AG08396 (cell line): Measurements from ENCODE around the gene WIZ.

Experiments used
- DNase-seq: peaks from one replicate; pipeline ENCODE4 v3.0.0; 2012; ENCODE audit warnings: low spot score, mixed read lengths

WIZ gene

DNA sequence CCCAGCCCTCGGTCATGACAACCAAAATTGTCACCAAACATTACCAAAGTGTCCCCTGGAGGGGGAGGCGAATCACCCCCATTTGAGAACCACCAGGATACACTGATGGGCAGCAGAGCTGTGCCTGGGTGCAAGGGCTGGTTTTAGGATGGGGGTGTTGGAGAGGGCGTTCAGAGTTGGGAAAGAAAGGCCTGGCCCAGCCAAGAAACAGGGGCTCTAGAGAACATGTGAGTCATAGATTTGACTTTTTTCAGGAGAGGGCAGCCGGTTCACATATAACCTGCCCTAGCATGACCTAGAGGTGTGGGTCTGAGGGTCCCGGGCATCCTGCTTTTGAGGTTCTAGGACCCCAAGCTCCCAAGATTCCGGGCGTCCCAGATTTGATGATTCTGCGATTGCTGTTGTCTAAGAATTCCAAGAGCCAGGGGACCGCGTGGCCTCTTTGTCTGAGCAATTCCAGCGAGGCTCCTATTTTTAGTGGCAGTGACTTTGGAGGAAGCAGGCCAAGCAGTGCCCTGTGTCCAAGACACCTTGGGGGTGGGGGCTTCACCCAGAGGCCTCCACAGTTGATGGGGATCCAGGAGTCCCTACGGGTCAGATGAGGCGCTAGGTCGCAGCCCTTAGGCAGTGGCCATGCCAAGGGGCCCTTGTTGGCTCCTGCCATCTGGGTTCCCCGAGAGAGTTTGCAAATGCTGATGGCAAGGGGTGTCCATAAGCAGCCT, 5.1 kb downstream of the WIZ start:
- no peak for DNase-seq

DNA sequence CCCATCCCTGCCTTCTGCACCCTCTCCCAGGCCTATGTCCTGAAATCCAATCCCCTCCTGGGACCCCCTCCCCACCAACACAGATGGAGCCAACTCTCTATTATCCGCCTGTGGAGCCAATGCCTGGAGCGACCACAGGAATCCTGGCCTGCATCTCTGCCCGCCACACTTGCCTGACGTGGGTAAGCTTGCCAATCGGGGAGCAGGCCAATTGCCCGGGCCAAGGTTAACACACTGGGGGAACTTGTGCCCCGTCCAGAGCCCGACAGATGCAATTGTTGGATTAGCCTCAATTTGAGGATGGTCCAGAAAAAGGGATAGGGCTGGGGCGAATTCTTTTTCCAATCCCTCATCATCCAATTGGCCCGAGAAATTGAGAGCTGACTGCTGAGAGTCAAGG, 5.9 kb downstream of the WIZ start:
- no peak for DNase-seq

DNA sequence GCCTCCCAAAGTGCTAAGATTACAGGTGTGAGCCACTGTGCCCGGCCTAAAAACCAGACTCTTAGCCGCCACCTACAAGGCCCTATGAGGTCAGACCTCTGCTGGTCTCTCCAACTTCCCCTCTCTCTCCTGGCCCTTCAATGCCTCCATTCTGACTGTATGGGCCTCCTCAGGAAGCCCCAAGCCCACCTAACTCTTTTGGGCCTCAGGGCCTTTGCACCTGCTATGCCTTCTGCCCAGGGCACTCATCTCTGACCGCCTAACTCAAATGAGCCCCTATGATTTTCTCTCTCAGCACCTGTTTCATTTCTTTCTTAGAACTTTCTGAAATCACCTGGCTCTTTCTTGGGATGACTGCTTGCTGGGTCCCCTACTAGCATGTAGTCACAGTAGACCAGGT, 6.4 kb downstream of the WIZ start:
- no peak for DNase-seq

DNA sequence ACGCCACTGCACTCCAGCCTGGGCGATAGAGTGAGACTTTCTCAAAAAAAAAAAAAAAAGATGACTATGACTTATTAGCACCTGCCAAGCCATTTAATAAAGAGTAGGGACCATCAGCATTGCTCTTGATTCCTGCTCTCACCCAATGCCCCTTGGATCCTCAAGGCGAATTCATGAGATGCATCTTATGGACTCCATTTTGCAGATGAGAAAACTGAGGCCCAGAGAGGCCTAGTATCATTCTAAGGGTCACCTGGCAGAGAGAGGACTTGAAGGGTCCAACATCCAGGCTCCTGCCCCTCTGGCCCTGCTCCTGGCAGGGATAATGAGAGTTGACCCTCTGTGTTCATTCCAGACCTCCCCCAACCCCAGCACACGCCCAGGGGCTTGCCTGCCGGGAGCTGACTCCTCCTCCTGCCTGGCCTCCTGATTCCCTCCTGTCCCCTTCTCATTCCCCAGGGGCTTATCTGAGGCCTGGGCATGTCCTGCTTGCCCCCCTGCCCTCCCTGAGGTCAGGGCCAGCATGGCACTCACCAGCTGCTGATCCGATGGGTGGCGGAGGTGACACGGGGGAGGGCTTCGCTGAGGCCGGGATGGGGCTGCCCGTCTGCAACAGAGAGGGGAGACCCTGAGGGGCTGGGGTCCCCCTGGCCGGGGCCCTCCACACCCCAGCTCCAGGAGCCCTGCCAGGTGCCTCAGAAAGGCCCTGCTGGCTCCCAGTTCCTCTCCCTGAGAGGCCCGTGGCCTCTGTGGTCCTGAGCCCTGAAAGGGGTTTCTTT, 7.4 kb downstream of the WIZ start:
- DNase-seq, result no peak

DNA sequence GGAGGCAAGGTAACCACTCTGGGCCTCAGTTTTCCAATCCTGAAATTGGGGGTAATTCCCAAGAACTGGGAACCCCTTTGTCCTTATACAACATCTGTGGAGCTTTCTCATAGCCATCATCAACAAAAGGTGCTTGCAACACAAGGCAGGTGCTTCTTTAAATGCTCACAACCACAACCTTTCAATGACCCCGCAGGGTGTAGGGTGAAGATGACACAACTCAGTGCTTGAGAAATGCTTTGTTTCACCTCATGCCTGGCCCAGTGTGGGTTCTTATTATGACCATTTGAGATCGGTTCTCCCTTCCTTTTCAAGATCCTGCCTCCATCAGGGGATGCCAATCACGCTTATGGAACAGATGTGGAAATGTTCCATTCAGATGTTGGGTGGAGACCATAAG, 8.4 kb downstream of the WIZ start:
- no peak for DNase-seq

DNA sequence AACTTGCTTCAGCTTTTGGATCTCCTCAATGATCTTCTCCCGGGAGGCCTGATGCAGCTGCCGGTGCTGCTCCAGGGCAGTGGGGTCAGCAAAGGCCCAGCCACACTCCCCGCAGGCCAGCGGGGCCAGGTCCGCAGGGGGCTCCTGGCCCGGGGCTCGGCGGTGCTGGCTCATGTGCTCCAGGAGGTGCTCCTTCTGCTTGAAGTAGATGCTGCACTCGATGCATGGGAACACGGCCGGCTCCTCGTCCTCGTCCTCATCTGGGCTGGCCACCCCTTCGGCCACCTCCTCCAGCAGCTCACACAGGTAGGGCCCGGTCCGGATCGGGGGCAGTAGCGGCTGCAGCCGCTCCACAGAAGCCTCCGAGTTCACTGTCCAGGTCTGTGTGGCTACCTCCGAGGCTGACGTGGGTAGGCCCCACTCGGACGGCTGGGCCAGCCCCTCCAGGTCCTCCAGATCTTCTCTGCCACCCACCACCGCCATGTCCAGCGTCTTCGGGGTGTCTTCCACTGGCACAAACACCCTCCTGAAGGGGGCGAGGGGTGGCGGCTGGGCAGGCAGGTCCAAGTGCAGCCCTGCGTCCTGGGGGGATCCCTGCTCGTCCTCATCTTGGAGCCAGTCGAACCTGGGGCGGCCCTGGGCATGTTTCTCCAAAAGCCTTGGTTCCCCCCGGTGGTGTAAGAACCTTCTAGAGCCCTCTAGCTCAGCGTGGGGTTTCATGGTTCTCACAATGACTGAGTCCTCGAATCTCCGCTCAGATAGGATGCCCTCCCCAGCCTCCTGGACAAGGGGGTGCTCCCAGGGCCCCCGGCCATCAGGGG, 9.7 kb downstream of the WIZ start:
- DNase-seq, result no peak

DNA sequence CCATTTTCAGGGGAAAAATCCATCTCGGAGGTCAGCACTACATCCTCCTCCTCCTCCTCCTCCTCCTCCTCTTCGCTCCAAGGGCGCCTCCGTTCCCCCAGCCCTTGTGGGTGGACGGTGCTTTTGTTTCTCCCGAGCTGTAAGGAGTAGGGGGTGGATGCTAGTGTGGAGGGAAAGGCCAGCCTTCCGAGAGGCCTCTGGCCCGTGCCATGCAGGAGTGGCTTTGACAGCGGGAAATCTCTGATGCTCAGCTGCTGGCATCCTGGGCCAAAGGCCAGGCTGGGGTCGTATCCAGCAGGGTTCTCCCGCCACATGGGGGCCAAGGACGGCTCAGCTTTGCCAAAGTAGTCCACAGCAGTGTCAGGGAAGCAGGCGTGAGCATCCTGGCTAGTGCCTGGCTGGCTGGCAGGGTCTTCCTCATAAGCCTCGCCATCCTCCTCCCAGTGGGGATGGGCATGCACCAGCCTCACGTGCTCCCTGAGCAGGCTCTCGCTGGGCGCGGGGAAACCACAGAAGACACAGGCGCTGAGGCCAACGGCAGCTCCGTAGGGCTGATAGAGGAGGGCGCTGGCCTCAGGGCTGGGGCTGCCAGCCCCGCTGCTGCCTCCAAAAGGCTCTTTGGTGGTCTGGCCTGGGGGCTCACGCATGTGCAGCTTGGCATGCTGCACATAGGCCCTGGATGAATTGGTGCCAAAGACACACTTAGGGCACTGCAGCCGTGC, 10.5 kb downstream of the WIZ start:
- DNase-seq, result no peak

DNA sequence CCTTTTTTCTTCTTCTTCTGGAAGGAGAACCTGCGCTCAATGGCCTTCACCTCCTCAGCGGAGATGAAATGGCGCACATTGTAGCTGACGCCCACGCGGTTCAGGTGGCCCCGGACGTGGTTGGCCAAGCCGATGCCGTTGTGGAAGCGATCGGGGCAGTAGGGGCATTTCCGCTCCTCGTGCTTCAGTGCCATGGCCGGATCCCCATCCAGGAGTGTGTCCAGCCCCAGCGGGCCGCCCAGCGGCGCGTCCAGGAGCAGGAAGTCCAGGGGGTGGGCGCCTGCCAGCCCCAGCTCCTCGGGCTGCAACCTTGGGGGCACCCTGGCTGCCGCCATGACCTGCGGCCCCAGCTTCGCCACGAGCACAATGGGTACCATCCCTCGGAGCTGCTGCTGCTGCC, 11.2 kb downstream of the WIZ start:
- DNase-seq, result no peak

DNA sequence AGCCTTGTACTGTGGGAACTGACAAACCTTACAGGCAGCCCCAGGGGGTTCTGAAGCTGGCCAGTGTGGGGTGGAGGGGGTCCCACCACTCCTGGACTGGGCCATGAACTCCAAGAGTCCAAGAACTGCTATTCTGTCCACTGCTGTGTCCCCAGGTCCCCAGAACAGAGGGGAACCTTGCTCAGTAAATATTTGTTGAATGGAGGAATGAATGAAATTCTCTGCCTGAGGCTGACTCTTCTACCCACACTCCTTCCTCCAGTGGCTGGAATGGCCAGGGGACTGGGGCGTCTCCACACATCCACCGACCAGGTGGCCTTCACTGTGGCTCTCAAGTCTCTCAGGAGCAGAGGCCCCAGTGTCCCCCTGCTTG, 11.6 kb downstream of the WIZ start:
- no peak for DNase-seq

DNA sequence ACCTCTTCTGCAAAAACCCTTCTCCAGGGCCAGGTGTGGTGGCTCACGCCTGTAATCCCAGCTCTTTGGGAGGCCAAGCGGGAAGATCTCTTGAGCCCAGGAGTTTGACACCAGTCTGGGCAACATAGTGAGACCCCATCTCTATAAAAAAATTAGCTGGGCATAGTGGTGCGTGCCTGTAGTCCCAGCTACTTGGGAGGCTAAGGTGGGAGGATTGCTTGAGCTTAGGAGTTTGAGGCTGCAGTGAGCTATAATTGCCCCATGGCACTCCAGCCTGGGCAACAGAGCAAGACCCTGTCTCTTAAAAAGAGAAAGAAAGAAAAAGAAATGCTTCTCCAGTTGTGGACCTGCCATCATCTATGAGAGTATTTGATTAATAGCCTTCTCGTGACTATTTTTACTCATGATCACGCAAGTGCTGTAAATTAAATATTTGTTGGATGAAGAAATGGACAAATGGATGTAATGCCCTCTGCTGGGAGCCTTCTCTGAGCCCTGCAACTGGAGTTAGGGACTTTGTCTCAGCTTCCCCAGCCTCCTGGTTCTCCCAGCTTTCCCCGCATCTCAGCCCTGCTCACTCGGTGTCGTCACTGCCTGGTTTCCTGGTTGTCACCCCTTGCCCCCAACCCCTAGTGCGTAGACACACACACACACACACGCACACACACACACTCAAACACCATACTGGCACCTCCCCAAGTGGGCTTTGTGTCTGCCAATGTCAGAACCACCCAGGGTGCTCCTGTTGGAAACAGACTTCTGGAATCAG, 12.2 kb downstream of the WIZ start:
- DNase-seq, result peak; percentile 80

DNA sequence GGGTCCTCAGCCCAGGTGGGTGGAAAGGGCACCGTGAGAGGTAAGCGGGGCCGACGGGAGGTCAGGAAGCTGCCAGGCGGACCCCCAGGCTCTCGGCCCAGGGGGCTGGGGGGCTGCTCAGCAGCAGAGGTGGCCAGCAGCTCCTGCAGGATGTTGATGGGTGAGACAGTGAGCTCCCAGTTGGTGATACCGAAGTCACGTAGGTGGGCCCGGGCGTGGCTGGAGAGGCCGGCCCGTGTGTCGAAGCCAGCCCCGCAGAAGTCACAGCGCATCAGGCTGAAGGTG, 13.0 kb downstream of the WIZ start:
- DNase-seq, result no peak

DNA sequence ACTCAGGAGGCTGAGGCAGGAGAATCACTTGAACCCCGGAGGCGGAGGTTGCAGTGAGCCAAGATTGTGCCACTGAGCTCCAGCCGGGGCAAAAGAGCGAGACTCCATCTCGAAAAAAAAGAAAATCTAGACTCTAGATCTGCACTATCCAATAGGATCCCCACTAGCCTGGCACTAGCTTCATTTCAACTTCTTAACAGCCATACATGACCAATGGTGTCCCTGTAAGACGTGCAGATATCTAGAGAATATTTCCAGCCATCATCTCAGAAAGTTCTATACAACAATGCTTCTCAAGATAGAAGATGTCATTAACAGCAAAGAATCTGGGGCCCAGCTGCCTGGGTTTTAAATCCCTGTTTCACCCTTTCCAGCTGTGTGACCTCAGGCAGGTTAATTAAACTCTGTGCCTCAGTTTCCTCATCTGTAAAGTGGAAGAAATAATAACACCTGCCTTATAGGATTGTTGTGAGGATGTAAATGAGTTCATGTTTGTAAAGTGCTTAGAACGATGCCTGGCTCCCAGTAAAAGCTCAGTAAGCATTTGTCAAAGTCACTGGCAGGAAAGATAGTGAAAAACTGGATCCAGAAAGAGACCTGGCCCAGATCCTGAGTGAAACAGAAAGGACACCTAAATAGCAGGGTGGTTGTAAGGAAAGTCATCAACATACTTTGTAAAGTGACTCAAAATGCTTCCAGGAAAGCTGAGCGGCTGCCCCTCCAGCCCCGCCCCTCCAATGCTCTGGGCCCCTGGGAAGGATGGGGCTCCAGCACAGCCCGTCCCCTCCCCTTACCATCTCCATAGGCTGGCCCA, 13.5 kb downstream of the WIZ start:
- no peak for DNase-seq

DNA sequence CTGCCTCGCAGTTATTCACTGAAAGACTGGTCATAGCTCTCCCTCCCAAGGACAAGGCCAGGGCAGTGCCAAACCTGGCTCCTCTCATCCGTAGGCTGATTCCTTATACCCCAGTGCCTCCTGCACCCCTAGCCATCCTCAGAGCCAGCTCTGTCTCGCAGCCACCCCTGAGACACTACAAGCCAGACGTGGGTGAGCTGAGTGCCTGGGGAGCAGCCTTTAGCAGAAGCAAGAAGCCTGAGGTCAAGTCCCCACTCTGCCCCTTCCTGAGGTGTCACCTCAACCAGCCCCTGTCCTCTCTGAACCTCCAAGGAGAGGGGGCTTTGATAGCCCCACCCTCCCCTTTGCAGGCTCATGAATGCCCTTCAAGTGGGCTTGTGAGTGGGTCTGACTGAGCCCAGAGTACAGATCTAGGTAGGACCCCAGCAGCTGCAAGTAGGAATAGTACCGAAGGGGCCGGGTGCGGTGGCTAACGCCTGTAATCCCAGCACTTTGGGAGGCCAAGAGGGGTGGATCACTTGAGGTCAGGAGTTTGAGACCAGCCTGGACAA, 16.2 kb downstream of the WIZ start:
- no peak for DNase-seq

DNA sequence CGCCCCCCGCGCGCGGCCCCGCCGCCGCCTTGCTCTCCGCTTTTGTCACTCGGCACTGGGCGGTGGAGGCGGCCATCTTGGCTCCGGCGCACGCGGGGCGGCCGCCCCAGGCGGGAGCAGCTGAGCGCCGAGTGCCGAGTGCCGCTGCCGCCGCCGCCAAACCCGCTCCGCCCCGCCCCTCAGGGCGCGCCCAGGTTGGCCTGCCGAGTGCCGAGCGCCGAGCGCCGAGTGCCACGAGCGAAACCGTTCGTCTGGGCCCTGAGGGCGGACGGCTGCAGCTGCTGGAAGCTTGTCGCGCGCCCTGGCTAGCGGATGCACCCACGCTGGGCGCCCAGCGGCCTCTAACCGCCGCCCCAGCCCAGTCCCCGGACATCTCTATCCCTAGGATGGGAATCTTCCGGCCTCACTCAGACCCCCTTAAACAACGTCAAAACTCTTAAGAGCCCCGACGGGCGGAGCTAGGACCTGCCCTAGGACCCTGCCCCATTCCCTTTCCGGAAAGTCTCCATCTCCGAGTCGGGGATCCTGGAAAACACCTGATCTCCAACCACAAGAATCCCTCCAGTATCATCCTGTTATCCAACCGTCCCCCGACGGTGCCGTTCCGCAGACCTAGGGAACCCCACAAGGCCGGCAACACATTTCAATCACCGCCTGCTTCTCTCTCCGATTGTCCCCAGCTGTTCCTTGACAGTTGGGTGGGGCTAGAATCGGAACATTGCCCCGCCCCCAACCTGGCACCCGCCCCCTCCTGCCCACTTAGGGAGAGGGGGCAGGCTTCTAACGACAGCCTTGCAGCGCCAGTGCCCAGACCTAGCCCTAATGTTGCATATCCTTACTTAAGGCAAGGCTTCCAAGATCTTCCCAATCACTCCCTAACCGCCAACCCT, 16.9 kb downstream of the WIZ start:
- peak; percentile 99 for DNase-seq

DNA sequence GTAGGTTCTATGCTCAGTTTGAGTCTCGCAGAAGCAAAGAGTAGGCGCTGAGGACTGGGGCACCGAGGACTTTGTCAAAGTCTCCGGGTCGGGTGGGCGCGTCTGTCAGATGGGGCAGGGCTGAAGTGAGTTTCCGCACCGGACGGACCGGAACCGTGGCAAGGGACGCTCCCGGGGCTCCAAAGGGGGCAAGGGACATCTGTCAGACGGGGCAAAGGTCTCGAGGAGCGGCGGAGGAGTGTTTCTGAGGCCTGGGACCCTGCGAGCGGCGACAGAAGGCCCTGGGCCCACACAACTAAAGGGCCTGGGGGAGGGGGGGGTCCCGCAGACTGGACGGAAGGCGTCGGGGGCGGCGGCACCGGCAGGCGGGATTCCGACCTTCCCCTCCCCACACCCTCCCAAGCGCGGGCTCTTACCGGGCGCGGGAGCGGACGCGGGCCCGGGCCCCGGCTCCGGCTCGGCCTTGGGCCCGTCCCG, 17.7 kb downstream of the WIZ start:
- peak; percentile 54 for DNase-seq

DNA sequence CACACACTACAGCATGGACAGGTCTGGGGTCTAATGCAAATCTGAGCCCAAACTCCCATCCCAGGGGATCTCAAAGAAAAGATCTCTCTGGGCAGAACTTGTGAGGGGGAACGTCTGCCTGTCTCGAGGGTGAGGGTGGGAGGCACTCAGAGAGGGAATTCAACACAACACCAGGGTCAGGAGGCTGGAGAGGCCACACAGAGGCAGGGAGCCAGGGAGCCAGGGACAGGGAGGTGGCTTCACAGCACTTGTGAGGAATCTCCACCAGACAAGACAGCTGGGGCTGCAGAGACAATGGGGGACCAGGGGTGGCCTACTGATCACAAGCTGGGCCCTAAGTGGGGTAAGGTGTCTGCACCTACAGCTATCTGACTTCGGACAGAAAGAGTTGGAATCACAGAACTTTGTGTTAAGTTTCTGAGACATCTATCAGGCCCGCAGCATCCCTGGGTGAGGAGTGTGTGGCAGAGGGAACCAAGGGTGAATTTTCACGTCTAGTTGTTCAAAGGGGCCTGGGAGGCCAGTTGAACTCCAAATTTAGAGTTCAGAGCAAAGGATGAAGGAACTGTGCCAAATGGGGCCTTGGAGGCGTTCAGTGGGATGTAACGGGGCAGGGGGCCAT, 18.2 kb downstream of the WIZ start:
- no peak for DNase-seq

DNA sequence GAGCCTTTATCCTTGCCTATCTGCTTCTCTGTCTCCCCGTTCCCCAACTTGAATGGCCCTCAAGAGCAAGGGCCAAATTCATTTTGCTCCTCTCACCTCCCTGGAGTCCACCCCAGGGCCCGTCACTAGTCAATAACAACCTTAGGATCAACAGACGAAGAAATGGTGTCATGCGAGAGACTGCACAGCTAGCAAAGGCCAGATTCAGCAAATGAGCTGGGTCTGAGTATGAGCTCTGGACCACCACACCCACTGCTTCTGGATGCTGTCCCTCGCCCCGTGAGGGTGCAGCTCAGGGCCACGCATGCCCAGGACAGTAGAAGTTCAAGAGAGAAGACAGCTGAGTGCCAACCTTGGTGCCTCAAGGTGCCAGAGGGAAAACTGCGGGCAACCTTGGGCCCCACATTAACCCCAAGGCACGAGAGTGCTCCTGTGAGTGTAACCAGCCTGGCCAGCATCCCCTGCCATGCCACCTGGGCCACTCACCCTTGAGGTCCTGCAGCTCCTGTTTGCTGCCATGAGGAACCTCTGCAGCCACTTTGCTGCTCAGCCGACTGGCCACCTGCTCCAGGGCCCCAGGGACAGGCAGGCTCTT, 19.1 kb downstream of the WIZ start:
- no peak for DNase-seq

DNA sequence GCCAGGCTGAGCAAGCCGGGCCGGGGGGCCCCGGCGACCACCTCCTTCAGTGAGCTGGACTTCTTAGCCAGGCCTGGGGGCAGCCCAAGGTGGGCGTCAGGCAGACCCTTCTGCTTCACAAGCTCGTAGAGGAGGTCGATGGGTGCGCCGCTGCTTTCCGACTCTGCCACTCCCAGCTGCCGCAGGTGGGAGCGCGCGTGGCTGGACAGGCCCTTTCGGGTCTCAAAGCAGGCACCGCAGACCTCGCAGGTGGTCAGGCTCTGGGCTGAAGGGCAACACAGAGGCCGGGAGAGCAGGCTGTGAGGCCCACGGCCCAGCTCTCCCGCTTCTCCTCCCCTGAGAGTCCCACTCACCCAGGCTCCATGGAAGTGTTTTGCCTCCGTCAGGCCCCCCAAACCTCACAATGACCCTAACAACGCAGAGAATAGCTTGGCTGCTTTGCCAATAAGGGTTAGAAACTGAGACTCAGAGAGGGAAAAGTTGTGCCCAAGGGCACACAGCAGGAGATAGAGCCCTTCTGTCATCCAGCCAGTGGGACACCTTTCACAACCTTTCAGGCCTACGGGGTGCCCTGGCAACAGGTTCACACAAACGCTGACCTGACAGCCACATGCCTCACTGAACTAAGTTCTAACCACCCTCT, 19.8 kb downstream of the WIZ start:
- no peak for DNase-seq
